CD4-positive, alpha-beta T cell treated with Interleukin-4 for 4 hours (primary cell): ENCODE measurements around the gene HOXD10.

Source experiments
- DNase-seq: peaks from one replicate; pipeline ENCODE4 v3.0.0-alpha.2; 2020

Gene HOXD10

DNA sequence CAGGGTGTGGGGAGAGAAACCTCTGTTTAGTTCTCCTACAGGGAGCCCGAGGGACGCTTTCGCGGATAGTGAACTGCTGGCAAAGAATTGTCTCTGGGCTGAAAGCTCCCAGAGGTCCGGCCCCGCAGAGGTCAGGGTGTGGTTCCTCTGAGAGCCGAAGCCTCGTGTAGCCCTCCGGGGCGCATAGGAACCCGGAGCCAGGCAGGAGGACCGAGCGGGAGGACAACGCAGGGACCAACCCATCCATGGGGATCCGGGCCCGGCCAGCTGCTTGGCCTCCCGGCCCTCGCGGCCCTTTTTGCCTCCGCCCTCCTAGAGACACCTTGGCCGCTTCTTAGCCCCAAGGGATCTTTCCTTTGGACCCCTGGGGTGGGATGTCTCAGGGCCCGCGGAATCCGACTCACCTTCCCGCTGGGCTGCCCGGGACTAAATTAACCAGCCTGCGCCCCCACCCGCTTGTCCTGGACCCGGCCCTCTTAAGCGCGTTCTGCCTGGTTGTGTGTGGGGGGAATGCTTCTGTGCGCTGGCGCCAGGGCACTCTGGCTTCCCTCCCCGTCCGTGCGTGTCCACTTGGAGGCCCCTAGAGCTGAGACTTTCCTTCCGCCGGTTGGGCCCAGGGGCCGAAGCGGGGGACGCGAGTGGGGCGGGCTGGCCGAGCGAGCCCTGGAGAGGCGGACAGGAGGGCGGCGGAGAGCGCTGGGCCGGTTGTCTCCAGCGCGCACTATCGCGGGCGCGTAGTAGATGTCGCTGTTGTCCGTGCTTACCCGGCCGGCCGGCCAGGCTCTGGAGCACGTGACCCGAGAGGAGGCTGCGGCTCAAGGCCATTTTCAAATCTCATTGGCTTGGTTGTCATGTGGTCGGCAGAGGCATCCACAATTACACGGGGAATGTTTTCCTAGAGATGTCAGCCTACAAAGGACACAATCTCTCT lies at the start of gene HOXD10:
Gene HOXD10 (plus strand): TSS at position 896 of the 931 bp plus-strand sequence. CDS start 56 bp downstream, outside the sequence.
- no peak for DNase-seq

- DNase-seq: no peak
Observed at GRCh38 chr2:176067589-176068418, 48.8 kb upstream of the HOXD10 start.

GRCh38 chr2:176068419-176068832 lies 48.2 kb upstream of the HOXD10 start:
- DNase-seq: no peak

- DNase-seq: no peak
Observed at GRCh38 chr2:176071330-176072291, 45.0 kb upstream of the HOXD10 start.

- DNase-seq: no peak
Observed at GRCh38 chr2:176072292-176072669, 44.3 kb upstream of the HOXD10 start.

GRCh38 chr2:176072951-176073904 lies 43.4 kb upstream of the HOXD10 start:
- DNase-seq: no peak

- DNase-seq: no peak
Observed at GRCh38 chr2:176074919-176075425, 41.6 kb upstream of the HOXD10 start.

DNA sequence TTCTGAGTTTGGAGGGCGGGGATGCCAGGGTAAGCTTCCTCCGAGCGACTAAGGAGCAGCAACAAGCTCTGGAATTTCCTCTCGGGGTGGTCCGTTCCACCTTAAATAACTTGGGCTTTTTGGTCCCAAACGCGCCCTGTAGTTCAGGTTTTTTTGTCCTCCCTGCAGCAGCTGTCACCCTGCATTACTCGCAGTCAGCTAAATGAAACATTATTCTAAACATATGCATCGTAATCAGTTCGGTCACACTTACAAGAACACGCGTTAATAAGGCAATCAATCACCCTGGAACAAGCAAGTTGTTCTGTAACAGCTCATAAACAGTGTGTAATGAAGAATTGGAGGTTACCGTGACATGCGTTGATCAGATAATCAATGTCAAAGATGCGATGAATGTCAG lies 41.1 kb upstream of the HOXD10 start:
- DNase-seq: no peak

- no peak for DNase-seq
Observed at GRCh38 chr2:176076063-176076462, 40.5 kb upstream of the HOXD10 start.

DNA sequence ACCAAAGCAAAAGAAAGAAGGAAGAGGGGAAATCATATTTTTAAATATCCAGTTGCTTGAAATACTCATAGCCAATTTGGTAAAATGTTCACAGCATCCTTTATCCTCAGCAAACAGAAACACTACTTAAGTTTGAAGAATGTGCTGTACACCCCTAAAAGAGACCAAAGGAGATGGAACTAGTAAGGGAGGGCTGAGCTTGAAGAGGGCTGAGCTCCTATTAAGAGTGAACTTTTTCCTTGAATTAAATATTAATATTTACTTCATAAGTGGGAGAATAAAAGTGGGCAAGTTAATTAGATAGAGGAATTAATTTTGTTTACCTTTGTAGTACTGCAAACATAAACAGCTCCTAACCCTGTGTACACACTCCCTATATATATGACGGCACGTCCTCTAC lies 39.8 kb upstream of the HOXD10 start:
- no peak for DNase-seq

- no peak for DNase-seq
Observed at GRCh38 chr2:176078541-176079284, 37.9 kb upstream of the HOXD10 start.

DNA sequence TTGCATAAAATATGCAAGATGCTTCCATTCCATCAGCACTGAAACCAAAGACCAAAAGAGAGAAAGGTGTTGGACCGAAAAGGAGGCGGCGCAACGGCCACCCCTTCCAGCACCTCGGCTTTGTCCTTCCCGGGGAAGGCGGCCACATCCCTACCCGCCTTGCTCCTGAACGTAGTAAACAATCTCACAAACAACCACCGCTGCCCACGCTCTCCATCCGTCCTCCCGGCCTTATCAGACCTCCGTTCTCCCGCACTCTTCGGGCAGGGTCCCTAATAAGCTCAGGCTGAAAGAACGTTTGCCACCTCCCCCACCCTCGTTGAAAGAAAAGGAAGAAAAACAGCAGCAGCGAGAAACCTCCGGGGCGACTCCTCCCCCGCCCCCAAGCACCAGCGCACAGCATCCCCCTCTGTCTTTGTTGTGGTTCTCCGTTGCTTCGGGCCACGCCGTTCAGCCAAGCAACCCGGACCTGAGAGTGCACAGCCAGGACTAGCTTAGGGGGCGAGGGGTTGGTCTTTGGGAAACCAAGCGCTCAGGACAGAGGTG lies 37.2 kb upstream of the HOXD10 start:
- no peak for DNase-seq

DNA sequence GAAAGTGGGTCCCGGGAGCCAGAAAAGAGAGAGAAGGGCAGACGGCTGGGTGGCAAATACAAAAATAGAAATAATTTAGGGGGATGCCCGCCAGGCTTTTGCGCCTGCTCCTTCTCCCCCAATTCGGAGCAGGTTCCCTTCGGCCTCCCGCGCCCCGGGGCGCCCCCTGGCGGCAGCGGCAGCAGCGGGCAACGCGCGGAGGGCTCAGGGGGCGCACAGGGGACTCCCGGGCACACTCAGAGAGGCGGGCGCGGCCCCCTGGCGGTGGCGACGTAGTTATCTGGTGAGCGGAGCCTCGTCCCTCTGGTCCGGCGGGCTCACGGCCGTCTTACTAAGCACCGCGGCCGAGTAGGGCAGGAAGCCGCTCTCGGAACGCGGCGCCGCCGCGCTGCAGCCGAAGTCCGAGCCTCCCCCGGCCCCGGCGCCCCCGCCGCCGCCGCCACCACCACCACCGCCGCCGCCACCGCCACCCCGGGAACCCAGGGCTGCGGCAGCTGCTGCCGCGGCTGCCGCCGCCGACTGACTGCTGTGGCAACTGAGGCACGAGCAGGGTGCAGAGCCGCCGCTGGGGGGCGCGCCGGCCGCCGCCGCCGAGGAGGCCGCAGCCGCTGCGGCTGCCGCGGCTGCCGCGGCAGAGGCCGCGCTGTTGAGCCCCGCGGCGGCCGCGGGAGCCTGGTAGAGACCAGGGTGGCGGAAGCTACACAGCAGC lies 36.6 kb upstream of the HOXD10 start:
- DNase-seq: no peak

GRCh38 chr2:176080540-176081375 lies 35.8 kb upstream of the HOXD10 start:
- no peak for DNase-seq

DNA sequence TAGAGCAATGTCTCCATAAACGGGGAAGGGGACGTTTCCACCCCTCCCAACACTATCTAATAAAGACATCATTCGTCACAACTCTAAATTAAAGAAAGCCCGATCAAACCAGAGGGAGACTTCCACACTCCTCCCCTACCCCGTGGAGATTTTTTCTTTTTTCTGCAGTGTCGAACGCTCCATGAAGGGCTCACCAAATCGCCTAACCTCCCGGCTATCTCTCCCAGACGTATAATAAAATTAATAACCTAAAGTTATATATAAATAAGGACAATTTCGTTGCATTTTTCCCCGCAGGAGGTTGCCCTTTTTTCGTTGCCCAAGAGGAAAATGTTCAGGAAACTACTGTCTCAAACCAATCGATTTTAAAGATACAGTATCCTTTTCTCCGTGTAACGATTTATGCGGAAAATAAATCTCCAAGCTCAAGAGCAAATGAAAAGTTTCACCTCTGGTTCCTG lies 35.2 kb upstream of the HOXD10 start:
- DNase-seq: no peak

DNA sequence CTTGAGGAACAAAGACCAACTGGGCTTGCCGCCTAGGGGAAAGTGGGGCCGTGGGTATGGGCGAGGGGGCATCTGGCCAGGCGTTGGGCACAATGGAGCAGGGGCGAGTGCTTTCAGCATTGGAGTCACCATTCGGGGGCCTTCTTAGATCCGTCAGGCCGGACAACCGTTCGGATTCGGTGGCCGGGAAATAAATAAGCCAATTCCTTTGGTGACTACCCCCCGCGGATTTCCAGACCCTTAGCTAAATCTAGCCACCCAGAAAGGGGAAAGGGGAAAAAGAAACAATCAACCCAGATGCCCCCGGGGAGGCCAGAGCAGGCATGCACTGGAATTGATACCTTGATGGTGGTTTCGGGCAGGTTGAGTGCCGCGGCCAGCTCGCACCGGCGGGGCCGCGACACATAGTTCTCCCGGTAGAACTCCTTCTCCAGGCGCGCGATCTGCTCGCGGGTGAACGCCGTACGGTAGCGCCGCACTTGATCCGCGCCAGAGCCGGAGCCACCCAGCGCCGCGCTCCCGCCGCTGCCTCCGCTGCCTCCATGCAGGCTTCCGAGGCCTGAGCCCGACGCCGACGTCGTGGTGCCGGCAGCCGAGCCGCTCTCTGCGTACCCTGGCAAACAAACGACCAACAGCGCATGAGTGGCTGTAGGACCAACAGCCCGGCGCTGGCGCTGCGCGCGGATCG lies 34.6 kb upstream of the HOXD10 start:
- no peak for DNase-seq

DNA sequence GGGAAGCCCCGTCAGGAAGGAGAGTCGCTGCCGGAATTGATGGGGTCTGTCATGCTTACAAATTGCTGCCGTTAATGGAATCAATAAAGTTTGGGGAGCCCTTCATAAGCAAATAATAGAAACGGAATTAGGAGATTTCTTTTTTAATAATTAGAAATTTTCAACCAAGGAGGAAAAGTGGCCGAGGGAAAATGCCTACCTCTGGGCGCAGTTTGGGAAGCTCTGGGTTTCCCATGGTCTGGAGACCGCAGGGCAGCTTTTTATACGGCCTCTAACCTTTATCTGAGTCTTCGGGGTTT lies 34.1 kb upstream of the HOXD10 start:
- no peak for DNase-seq
